Kidney epithelial cell (primary cell): ENCODE data around the gene TBCB. TPM values are rescaled to one million over a fixed set of nuclear protein-coding genes. Genes with fewer than 3 reads are reported as not detected.

Experiments
- DNase-seq: peaks from one replicate; pipeline ENCODE4 v3.0.0-alpha.2; 2010; ENCODE audit warnings: low read depth
- H3K27me3 ChIP-seq: 2 replicates; pipeline ENCODE4 v1.6.0; 2011; ENCODE audit warnings: low read length; ENCODE audit not compliant: control insufficient read depth, insufficient read depth
- H3K36me3 ChIP-seq: 2 replicates; pipeline ENCODE4 v1.5.1; 2011; ENCODE audit warnings: low read length; ENCODE audit not compliant: control insufficient read depth, insufficient read depth
- H3K4me3 ChIP-seq: 2 replicates; pipeline ENCODE4 v1.5.1; 2011; ENCODE audit warnings: low read depth, mild to moderate bottlenecking, control low read depth, low read length
- CTCF ChIP-seq: IDR thresholded peaks from 2 replicates; pipeline ENCODE4 v1.5.1; 2011; ENCODE audit warnings: mild to moderate bottlenecking, moderate library complexity, low read length, control low read depth, inconsistent platforms; ENCODE audit not compliant: insufficient read depth, poor library complexity, severe bottlenecking
- total RNA-seq: library from RNA; depleted of rRNA; stranded (reverse); fragments of >200 nt; gene quantifications from 2 replicates; pipeline ENCODE4 v1.2.3, GENCODE V29; 2015

TBCB gene
- total RNA-seq, 1 donor from 2014 or later = 337 TPM

- Histone ChIP-seq H3K4me3 (no peak overlapping the region), H3K27me3 (no peaks in the 10 kb centered on the region), H3K36me3 (no peaks in the 10 kb centered on the region)
- DNase-seq = no peak
- no peak for TF ChIP-seq CTCF
Observed at GRCh38 chr19:36111200-36111539, 4.1 kb upstream of the TBCB start.

GRCh38 chr19:36112678-36113077 lies 2.6 kb upstream of the TBCB start:
- Histone ChIP-seq H3K4me3 (no peak overlapping the region), H3K36me3 (no peaks in the 10 kb centered on the region), H3K27me3 (no peaks in the 10 kb centered on the region)
- no peak for TF ChIP-seq CTCF
- DNase-seq = no peak

GRCh38 chr19:36113425-36113824 lies 1.8 kb upstream of the TBCB start:
- H3K36me3 ChIP-seq = no peaks in the 10 kb centered on the region
- no peaks in the 10 kb centered on the region for H3K27me3 ChIP-seq
- H3K4me3 ChIP-seq = peak overlapping the region; percentile 71
- TF ChIP-seq CTCF = no peak
- DNase-seq = no peak

GRCh38 chr19:36113894-36114720 lies 1.2 kb upstream of the TBCB start:
- H3K36me3 ChIP-seq = no peaks in the 10 kb centered on the region
- H3K27me3 ChIP-seq = no peaks in the 10 kb centered on the region
- peak overlapping the region; percentile 71 for H3K4me3 ChIP-seq
- DNase-seq = no peak
- TF ChIP-seq CTCF = peak; percentile 35

GRCh38 chr19:36114721-36115452 lies 381 bp upstream of the TBCB start, which contains the start of gene POLR2I:
Gene POLR2I, minus strand, starts transcription at chr19:36114875. Its CDS starts 19 bp downstream, at chr19:36114856.
- Histone ChIP-seq H3K4me3 (peak within 1 kb of the TSS; percentile 74), H3K27me3 (no peaks in the 10 kb centered on the region), H3K36me3 (no peaks in the 10 kb centered on the region)
- no peak for TF ChIP-seq CTCF
- DNase-seq = peak; percentile 99

- TF ChIP-seq CTCF = no peak
- Histone ChIP-seq H3K4me3 (peak overlapping the region; percentile 74), H3K36me3 (no peaks in the 10 kb centered on the region), H3K27me3 (no peaks in the 10 kb centered on the region)
- DNase-seq = no peak
Observed at GRCh38 chr19:36116344-36116637, 1.0 kb downstream of the TBCB start.
